Nephron progenitor cell (in vitro differentiated cells): ENCODE measurements around the gene POLN.

Experiments used
- DNase-seq: peaks from one replicate; pipeline ENCODE4 v3.0.0; 2021
- H3K27ac Mint-ChIP-seq: 2 replicates; pipeline ENCODE4 v1.8.0; 2021; ENCODE audit warnings: mild to moderate bottlenecking, moderate library complexity, mixed read lengths
- H3K27me3 Mint-ChIP-seq: 2 replicates; pipeline ENCODE4 v1.8.0; 2021; ENCODE audit warnings: mild to moderate bottlenecking, low read depth, mixed read lengths; ENCODE audit not compliant: poor library complexity
- H3K36me3 Mint-ChIP-seq: 2 replicates; pipeline ENCODE4 v1.8.0; 2021; ENCODE audit warnings: low read depth, mixed read lengths
- H3K4me1 Mint-ChIP-seq: 2 replicates; pipeline ENCODE4 v1.8.0; 2021; ENCODE audit warnings: mixed read lengths
- H3K4me3 Mint-ChIP-seq: 2 replicates; pipeline ENCODE4 v1.8.0; 2021; ENCODE audit warnings: mild to moderate bottlenecking, moderate library complexity, mixed read lengths
- H3K9me3 Mint-ChIP-seq: 2 replicates; pipeline ENCODE4 v1.8.0; 2021; ENCODE audit warnings: mild to moderate bottlenecking, moderate library complexity, mixed read lengths
- CTCF ChIP-seq: fragments of 200-600 bp; sonication (generic); IDR thresholded peaks from 2 replicates; pipeline ENCODE4 v1.5.0; 2021; ENCODE audit warnings: antibody characterized with exemption

POLN gene

GRCh38 chr4:2095236-2096072 is 146.5 kb downstream of the POLN start:
- H3K36me3 Mint-ChIP-seq = peaks cover 8% of the 10 kb centered on the region
- H3K27ac Mint-ChIP-seq = no peak overlapping the region
- DNase-seq = no peak
- H3K4me1 Mint-ChIP-seq = peaks cover 9% of the 10 kb centered on the region
- no peak for TF ChIP-seq CTCF
- peaks cover 30% of the 10 kb centered on the region for H3K9me3 Mint-ChIP-seq
- H3K4me3 Mint-ChIP-seq = no peak overlapping the region
- H3K27me3 Mint-ChIP-seq = peaks cover 22% of the 10 kb centered on the region

GRCh38 chr4:2094545-2094944 is 147.4 kb downstream of the POLN start:
- H3K9me3 Mint-ChIP-seq = peaks cover 28% of the 10 kb centered on the region
- no peak for DNase-seq
- H3K27me3 Mint-ChIP-seq = peaks cover 22% of the 10 kb centered on the region
- no peak for TF ChIP-seq CTCF
- no peak overlapping the region for H3K27ac Mint-ChIP-seq
- no peak overlapping the region for H3K4me3 Mint-ChIP-seq
- H3K36me3 Mint-ChIP-seq = peaks cover 8% of the 10 kb centered on the region
- peaks cover 9% of the 10 kb centered on the region for H3K4me1 Mint-ChIP-seq

- TF ChIP-seq CTCF = no peak
- peaks cover 9% of the 10 kb centered on the region for H3K4me1 Mint-ChIP-seq
- DNase-seq = no peak
Observed at GRCh38 chr4:2093265-2093664, 148.7 kb downstream of the POLN start.

GRCh38 chr4:2092669-2093053 is 149.3 kb downstream of the POLN start:
- peaks cover 26% of the 10 kb centered on the region for H3K9me3 Mint-ChIP-seq
- H3K4me1 Mint-ChIP-seq = peaks cover 9% of the 10 kb centered on the region
- peak overlapping the region; percentile 88 for H3K27ac Mint-ChIP-seq
- H3K4me3 Mint-ChIP-seq = no peak overlapping the region
- peaks cover 8% of the 10 kb centered on the region for H3K36me3 Mint-ChIP-seq
- no peak for TF ChIP-seq CTCF
- H3K27me3 Mint-ChIP-seq = peaks cover 8% of the 10 kb centered on the region
- no peak for DNase-seq

More at GRCh38 chr4:2093265-2093664, 148.7 kb downstream of the POLN start:
- Mint-ChIP-seq H3K27ac (no peak overlapping the region), H3K27me3 (peaks cover 11% of the 10 kb centered on the region), H3K36me3 (peaks cover 8% of the 10 kb centered on the region), H3K9me3 (peaks cover 28% of the 10 kb centered on the region), H3K4me3 (no peak overlapping the region)

GRCh38 chr4:2091990-2092668 is 149.8 kb downstream of the POLN start:
- H3K36me3 Mint-ChIP-seq = peaks cover 8% of the 10 kb centered on the region
- no peak for TF ChIP-seq CTCF
- H3K4me3 Mint-ChIP-seq = no peak overlapping the region
- DNase-seq = no peak
- peaks cover 8% of the 10 kb centered on the region for H3K27me3 Mint-ChIP-seq
- H3K9me3 Mint-ChIP-seq = peaks cover 26% of the 10 kb centered on the region
- peak overlapping the region; percentile 88 for H3K27ac Mint-ChIP-seq
- H3K4me1 Mint-ChIP-seq = peaks cover 9% of the 10 kb centered on the region
